ENCODE measurements around the gene BTBD2.

DNA sequence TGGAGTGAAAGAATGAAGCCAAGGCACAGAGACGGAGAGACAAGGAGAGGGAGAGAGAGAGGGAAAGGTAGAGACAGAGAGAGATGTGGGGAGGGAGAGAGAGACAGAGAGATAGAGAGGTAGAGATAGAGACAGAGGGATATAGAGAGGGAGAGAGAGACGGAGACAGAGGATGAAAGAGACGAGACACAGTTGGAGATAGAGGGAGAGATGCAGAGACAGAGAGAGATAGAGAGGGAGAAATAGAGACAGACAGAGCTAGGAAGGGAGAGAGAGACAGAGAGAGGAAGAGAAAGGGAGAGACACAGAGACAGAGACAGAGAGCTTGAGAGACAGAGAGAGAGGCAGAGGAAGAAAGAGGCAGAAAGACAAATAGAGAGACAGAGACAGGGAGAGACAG lies 79.1 kb downstream of the BTBD2 start:
- TF ChIP-seq EZH2phosphoT487 (IDR thresholded peaks at IDR 0.05; ENCODE audit: low read length) (no peak), EZH2 (optimal IDR thresholded peaks at IDR 0.05; ENCODE audit: low read depth, low read length) (no peak)

Data from MM.1S (cell line).